Coronary artery (tissue), 2 donors: Measurements from ENCODE around the gene GSTA2.
"Not testable (repeated sequence)": the region's sequence is repeated elsewhere in the genome, so short reads cannot be mapped to it uniquely, and the experiment has no call there.

Source experiments
- DNase-seq: peaks from one replicate; pipeline ENCODE4 v3.0.0-alpha.2; 2017; ENCODE audit warnings: low spot score
- H3K27ac ChIP-seq, 2 donors: fragments of 200-600 bp; sonication (generic); one replicate each; pipeline ENCODE4 v1.5.1; 2016 to 2019
- H3K4me3 ChIP-seq: fragments of 200-600 bp; sonication (generic); 2 replicates; pipeline ENCODE4 v1.5.1; 2016; ENCODE audit warnings: mild to moderate bottlenecking, moderate library complexity
- CTCF ChIP-seq: fragments of 200-600 bp; sonication (generic); IDR thresholded peaks from one replicate; pipeline ENCODE4 v1.5.1; 2019; ENCODE audit warnings: antibody characterized with exemption

Gene GSTA2

DNA sequence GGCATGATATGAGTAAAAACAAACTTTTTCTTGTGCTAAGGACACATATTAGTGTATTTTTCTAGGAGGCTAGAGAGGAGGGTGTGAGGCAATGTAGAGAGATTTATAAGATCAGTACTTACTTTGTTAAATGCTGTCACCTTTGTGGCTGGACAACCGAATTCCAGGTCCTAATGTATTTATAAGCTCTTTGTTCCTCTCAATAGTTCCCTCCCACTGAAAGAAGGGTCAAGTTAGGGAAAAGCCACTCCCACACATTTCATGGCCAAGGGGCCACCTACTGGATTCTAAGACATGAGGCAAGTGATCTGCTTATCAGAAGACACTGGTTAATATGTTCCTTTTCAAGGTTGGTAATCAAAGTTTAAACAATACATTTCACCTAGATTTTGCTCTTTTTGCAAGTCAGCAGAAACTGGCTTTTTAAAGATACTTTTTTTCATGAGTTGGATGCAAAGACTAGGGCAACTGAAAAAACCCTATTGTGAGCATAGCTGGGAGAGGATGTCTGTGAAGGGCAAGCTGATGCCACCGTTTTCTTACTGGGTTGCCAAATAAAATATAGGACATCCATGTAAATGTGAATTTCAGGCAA lies at the start of gene GSTA2:
TSS of gene GSTA2 (minus strand) at position 154 of the 595 bp plus-strand sequence. CDS start 5,528 bp downstream, outside the sequence.
- not testable (repeated sequence) for DNase-seq, H3K27ac ChIP-seq, H3K4me3 ChIP-seq

GRCh38 chr6:52809777-52810176 lies 46.5 kb upstream of the GSTA2 start:
- not testable (repeated sequence) for H3K27ac ChIP-seq, H3K4me3 ChIP-seq, DNase-seq

DNA sequence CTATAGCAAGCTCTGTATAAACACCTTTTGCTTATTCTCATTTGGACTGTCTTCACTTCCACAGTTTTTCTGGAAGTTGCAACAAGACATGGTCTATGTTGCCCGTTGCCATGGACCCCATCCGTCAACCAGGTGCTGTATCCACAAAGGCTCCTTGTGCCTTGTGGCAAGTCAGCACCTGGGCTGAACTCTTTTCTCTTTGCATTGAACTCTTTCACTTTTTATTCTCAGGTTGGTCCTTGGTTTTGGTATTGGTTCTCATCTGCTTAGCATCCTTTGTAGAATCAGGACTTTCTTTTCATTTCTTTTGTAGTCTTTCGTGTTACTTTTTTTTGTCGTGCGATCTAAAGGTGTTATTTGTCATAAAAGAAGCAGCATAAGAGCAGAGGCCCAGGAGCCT lies 45.4 kb upstream of the GSTA2 start:
- TF ChIP-seq CTCF: no peak
- no peak for DNase-seq
- Histone ChIP-seq H3K27ac (no peak overlapping the region), H3K4me3 (no peak overlapping the region)

DNA sequence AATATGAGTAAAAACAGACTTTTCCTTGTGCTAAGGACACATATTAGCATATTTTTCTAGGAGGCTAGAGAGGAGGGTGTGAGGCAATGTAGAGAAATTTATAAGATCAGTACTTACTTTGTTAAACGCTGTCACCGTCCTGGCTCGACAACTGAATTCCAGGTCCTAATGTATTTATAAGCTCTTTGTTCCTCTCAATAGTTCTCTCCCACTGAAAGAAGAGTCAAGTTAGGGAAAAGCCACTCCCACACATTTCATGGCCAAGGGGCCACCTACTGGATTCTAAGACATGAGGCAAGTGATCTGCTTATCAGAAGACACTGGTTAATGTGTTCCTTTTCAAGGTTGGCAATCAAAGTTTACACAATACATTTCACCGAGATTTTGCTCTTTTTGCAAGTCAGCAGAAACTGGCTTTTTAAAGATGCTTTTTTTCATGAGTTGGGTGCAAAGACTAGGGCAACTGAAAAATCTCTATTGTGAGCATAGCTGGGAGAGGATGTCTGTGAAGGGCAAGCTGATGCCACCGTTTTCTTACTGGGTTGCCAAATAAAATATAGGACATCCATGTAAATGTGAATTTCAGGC lies 40.5 kb upstream of the GSTA2 start, which contains the start of gene GSTA1:
TSS of gene GSTA1 (minus strand) at position 149 of the 588 bp plus-strand sequence. CDS start 4,549 bp downstream, outside the sequence.
- not testable (repeated sequence) for H3K4me3 ChIP-seq, DNase-seq, H3K27ac ChIP-seq

- no peak for TF ChIP-seq CTCF
- Histone ChIP-seq H3K27ac (no peak overlapping the region), H3K4me3 (no peak overlapping the region)
- DNase-seq: no peak
Measured at GRCh38 chr6:52802806-52803205, 39.5 kb upstream of the GSTA2 start.

- no peak overlapping the region for H3K27ac ChIP-seq
- TF ChIP-seq CTCF: no peak
- DNase-seq: no peak
- no peak overlapping the region for H3K4me3 ChIP-seq
Measured at GRCh38 chr6:52801188-52801841, 38.0 kb upstream of the GSTA2 start.

DNA sequence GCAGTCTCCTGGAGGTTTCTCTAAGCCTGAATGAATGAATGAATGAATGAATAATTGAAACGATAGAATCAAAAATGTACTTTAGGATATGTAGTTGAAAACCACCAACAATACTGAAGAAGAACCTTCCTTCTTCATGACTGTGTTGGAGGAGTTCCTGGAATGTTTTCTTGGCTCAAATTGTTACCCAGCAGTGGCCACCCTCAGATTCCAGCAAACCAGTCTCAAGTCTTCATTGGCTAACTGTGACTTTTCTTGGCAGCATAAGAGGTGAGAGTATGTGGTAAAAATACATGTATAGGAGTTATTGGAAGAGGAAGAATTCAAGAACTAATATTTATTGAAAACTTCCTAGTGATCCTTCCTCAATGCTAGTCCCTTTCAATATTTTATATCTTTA lies 36.0 kb upstream of the GSTA2 start:
- not testable (repeated sequence) for DNase-seq, H3K27ac ChIP-seq, H3K4me3 ChIP-seq

GRCh38 chr6:52794366-52794765 lies 31.1 kb upstream of the GSTA2 start:
- not testable (repeated sequence) for DNase-seq, H3K27ac ChIP-seq, H3K4me3 ChIP-seq

DNA sequence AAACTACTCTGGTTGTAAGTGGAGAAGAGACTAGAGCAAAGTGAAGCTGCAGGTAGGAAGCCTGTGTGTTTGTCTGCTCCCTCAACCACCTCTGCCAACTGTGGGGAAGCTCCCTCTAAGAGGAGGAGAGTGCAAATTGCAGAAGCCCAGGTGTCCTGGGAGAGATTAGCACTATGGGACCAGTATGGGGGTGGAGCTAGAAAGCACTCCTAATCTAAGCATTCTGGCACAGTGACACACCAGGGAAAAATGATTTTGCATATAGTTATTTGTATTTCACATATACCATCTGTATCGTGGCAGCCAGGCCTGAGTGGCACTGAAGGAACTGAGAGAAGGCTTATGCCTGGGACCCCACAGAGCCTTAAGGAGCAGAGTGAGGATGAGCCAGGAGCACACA lies 27.6 kb upstream of the GSTA2 start:
- Histone ChIP-seq H3K27ac (no peak overlapping the region), H3K4me3 (no peak overlapping the region)
- DNase-seq: no peak
- no peak for TF ChIP-seq CTCF

- DNase-seq, H3K4me3 ChIP-seq, H3K27ac ChIP-seq: not testable (repeated sequence)
Measured at GRCh38 chr6:52789658-52790057, 26.4 kb upstream of the GSTA2 start.
